Measurements from ENCODE around the gene SLC24A3. TPM values are rescaled to one million over a fixed set of nuclear protein-coding genes. Genes with fewer than 3 reads are reported as not detected.

SLC24A3 gene
- total and polyA plus RNA-seq, 7 donors: 0.92 to 20.8 (median 13.5) TPM

DNA sequence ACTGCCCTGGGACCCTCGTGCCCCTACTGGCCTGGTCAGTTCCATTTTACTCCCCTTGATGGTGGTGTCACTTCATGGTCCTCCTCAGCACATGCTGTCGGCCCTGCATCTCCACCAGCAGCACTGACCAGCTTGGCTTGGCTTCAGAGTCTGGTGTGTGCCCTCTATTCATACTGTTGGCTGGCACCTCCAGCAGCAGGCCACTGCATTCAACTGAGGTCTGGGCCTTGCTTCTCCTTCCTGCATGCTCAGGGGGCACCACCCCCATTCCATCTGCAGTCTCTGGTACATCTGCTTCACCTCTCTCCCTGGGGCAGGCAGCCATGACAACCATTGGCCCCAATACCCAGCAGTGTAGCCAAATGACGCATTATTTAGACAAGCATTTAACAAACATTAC lies 155.9 kb downstream of the SLC24A3 start:
- peak overlapping the region in 2 of 4 donors; percentile 56 to 60 for H3K27ac ChIP-seq
- H3K4me1 ChIP-seq: peaks cover 0 to 56% (median 35%) of the 10 kb centered on the region in 4 donors
- H3K9me3 ChIP-seq: no peaks in the 10 kb centered on the region
- WGBS, 2 donors: 79 to 80% methylated on average over 3 of the region's 3 CpGs
- intact Hi-C loops (cut with DNase I): no loop called here
- TF ChIP-seq CTCF (IDR thresholded peaks at IDR 0.05): no peak
- peak in 1 of 4 donors; percentile 45 for TF ChIP-seq POLR2AphosphoS5 (IDR thresholded peaks at IDR 0.05)
- no peaks in the 10 kb centered on the region for H3K27me3 ChIP-seq
- H3K4me3 ChIP-seq: no peak overlapping the region
- H3K36me3 ChIP-seq: no peaks in the 10 kb centered on the region
- no peak for DNase-seq

GRCh38 chr20:19370076-19371075 lies 157.9 kb downstream of the SLC24A3 start:
- Histone ChIP-seq H3K9me3 (no peaks in the 10 kb centered on the region), H3K4me1 (peaks cover 0 to 72% (median 35%) of the 10 kb centered on the region in 4 donors), H3K4me3 (no peak overlapping the region), H3K36me3 (no peaks in the 10 kb centered on the region), H3K27me3 (no peaks in the 10 kb centered on the region), H3K27ac (peak overlapping the region in 2 of 4 donors; percentile 3 to 47)
- TF ChIP-seq EP300 (IDR thresholded peaks at IDR 0.05): no peak
- TF ChIP-seq POLR2AphosphoS5 (IDR thresholded peaks at IDR 0.05): no peak
- no peak for TF ChIP-seq CTCF (IDR thresholded peaks at IDR 0.05)
- TF ChIP-seq POLR2A (IDR thresholded peaks at IDR 0.05): no peak
- DNase-seq: no peak
- intact Hi-C loops (cut with DNase I): no loop called here
- 86% methylated on average over 6 of the region's 6 CpGs for WGBS, 2 donors

- H3K27me3 ChIP-seq: no peaks in the 10 kb centered on the region
- intact Hi-C loops (cut with DNase I): no loop called here
- H3K9me3 ChIP-seq: no peaks in the 10 kb centered on the region
- peaks cover 0 to 69% (median 31%) of the 10 kb centered on the region in 4 donors for H3K4me1 ChIP-seq
- TF ChIP-seq CTCF (IDR thresholded peaks at IDR 0.05) (no peak), POLR2AphosphoS5 (IDR thresholded peaks at IDR 0.05) (no peak), POLR2A (IDR thresholded peaks at IDR 0.05) (no peak), EP300 (IDR thresholded peaks at IDR 0.05) (no peak)
- DNase-seq: no peak
- H3K27ac ChIP-seq: no peak overlapping the region
- 87 to 95% methylated on average over 1 of the region's 1 CpG for WGBS, 2 donors
- no peak overlapping the region for H3K4me3 ChIP-seq
- H3K36me3 ChIP-seq: no peaks in the 10 kb centered on the region
These were observed 158.7 kb downstream of the SLC24A3 start for GRCh38 chr20:19371112-19371511.

DNA sequence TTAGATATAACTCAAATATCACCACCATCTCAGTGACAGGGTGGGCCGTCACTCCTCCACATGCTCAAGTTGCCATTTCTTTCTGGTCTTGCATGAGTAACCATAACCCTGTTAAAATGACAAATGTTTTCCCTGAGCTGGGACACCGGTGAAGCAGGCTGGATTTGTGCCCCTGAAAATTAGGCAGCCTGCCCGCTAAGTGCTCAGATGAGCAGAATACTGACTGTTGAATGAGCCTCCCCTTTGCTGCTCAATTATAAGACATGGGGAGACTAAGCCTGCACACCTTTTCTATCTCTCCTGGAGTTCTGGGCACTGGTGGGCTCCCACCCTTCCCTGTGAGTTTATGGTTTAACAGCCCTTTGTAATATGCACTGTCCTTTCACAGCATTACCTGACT lies 161.8 kb downstream of the SLC24A3 start:
- Histone ChIP-seq H3K27ac (no peak overlapping the region), H3K4me3 (no peak overlapping the region), H3K4me1 (peaks cover 0 to 65% (median 36%) of the 10 kb centered on the region in 4 donors), H3K27me3 (no peaks in the 10 kb centered on the region), H3K9me3 (no peaks in the 10 kb centered on the region), H3K36me3 (no peaks in the 10 kb centered on the region)
- intact Hi-C loops (cut with DNase I): no loop called here
- 88 to 93% methylated on average over 3 of the region's 3 CpGs for WGBS, 2 donors
- DNase-seq: no peak
- TF ChIP-seq POLR2AphosphoS5 (IDR thresholded peaks at IDR 0.05) (no peak), CTCF (IDR thresholded peaks at IDR 0.05) (no peak), EP300 (IDR thresholded peaks at IDR 0.05) (no peak), POLR2A (IDR thresholded peaks at IDR 0.05) (no peak)

Measured in sigmoid colon (tissue), 7 donors.